Germinal center (tissue), 1 donor: ENCODE results near the gene CMTM1.
"Not testable (repeated sequence)": the region's sequence is repeated elsewhere in the genome, so short reads cannot be mapped to it uniquely, and the experiment has no call there.

Source experiments
- DNase-seq: peaks from one replicate; pipeline ENCODE4 v3.0.0; 2012; ENCODE audit warnings: mixed read lengths, low spot score

The CMTM1 gene

GRCh38 chr16:66562409-66562808 is 3.8 kb upstream of the CMTM1 start:
- no peak for DNase-seq

- no peak for DNase-seq
Measured at GRCh38 chr16:66562986-66563385, 3.3 kb upstream of the CMTM1 start.

- DNase-seq = no peak
Measured at GRCh38 chr16:66563574-66564334, 2.5 kb upstream of the CMTM1 start.

- not testable (repeated sequence) for DNase-seq
Measured at GRCh38 chr16:66567270-66567669, 1.0 kb downstream of the CMTM1 start.

- no peak for DNase-seq
Measured at GRCh38 chr16:66568355-66568754, 2.1 kb downstream of the CMTM1 start.

- DNase-seq = no peak
Measured at GRCh38 chr16:66569131-66569530, 2.9 kb downstream of the CMTM1 start.

- no peak for DNase-seq
Measured at GRCh38 chr16:66569827-66570405, 3.7 kb downstream of the CMTM1 start.

- DNase-seq = no peak
Measured at GRCh38 chr16:66572356-66572755, 6.1 kb downstream of the CMTM1 start.

GRCh38 chr16:66574081-66574480 is 7.8 kb downstream of the CMTM1 start:
- no peak for DNase-seq

- no peak for DNase-seq
Measured at GRCh38 chr16:66574531-66574930, 8.3 kb downstream of the CMTM1 start.

GRCh38 chr16:66575060-66575459 is 8.8 kb downstream of the CMTM1 start:
- DNase-seq = no peak

- DNase-seq = no peak
Measured at GRCh38 chr16:66576296-66576695, 10.1 kb downstream of the CMTM1 start.

GRCh38 chr16:66578651-66579531 is 12.7 kb downstream of the CMTM1 start, which contains the start of gene CMTM2:
TSS of gene CMTM2 (plus strand) at chr16:66579463. CDS start at chr16:66579608, 145 bp downstream.
- DNase-seq = no peak

GRCh38 chr16:66580605-66581209 is 14.5 kb downstream of the CMTM1 start:
- DNase-seq = no peak

- DNase-seq = no peak
Measured at GRCh38 chr16:66581246-66581952, 15.2 kb downstream of the CMTM1 start.

- no peak for DNase-seq
Measured at GRCh38 chr16:66585481-66586239, 19.4 kb downstream of the CMTM1 start.

- DNase-seq = no peak
Measured at GRCh38 chr16:66587881-66588600, 21.8 kb downstream of the CMTM1 start.

GRCh38 chr16:66588981-66589713 is 22.9 kb downstream of the CMTM1 start:
- DNase-seq = peak; percentile 50

GRCh38 chr16:66590322-66590721 is 24.1 kb downstream of the CMTM1 start:
- no peak for DNase-seq
